ENCODE results near the gene SLC17A5. TPM values are rescaled to one million over a fixed set of nuclear protein-coding genes. Genes with fewer than 3 reads are reported as not detected.
"Not testable (repeated sequence)": the region's sequence is repeated elsewhere in the genome, so short reads cannot be mapped to it uniquely, and the experiment has no call there.

The SLC17A5 gene
- total and polyA plus RNA-seq, 9 of the 15 experiments (the other 6 are each of a cell fraction or from before 2014, with no cell fraction given): 1.3 to 7.2 (median 3.4) TPM

- no peak for TF ChIP-seq ARID3B (CRISPR knock-in tag; IDR thresholded peaks at IDR 0.05; ENCODE audit: borderline replicate concordance)
- TF ChIP-seq POLR2A (conservative IDR thresholded peaks at IDR 0.05): no peak
- peak; percentile 73 for TF ChIP-seq C11orf30 (IDR thresholded peaks at IDR 0.05; ENCODE audit: low read depth)
- TF ChIP-seq POLR3A (IDR thresholded peaks at IDR 0.05; ENCODE audit: borderline replicate concordance, extremely low read depth, insufficient read depth, insufficient read length): no peak
- no peak for TF ChIP-seq BRD4 (IDR thresholded peaks at IDR 0.05)
- no peak for TF ChIP-seq FOS (IDR thresholded peaks at IDR 0.05; ENCODE audit: extremely low read depth, insufficient read length)
- no peak for TF ChIP-seq PRMT5 (CRISPR knock-in tag; IDR thresholded peaks at IDR 0.05)
- TF ChIP-seq U2AF1 (optimal IDR thresholded peaks at IDR 0.05; ENCODE audit: low read depth, low read length): no peak
- TF ChIP-seq ZNF316 (IDR thresholded peaks at IDR 0.05): peak; percentile 87
- TF ChIP-seq FOXJ2 (tag; IDR thresholded peaks at IDR 0.05): no peak
- TF ChIP-seq NFE2 (IDR thresholded peaks at IDR 0.05; ENCODE audit: low read depth): no peak
Measured at GRCh38 chr6:73577676-73578075, 76.1 kb downstream of the SLC17A5 start (continued).

GRCh38 chr6:73572531-73572930, 81.3 kb downstream of the SLC17A5 start:
- FAIRE-seq; DNase-seq (ENCODE audit: extremely low read depth in 1 of 4, low spot score in 3 of 4); H3K9me1 ChIP-seq (ENCODE audit: control insufficient read depth, insufficient read depth, low read length); CTCF ChIA-PET (ENCODE audit: low intra/inter-chr PET ratio); H3K4me1 ChIP-seq (replicated peaks in 1 of 2; ENCODE audit: control insufficient read depth in 2 of 2, insufficient read depth in 2 of 2, low read length in 2 of 2); H3K36me3 ChIP-seq (ENCODE audit: control insufficient read depth, insufficient read depth, low read length); H3K79me2 ChIP-seq (ENCODE audit: control insufficient read depth, insufficient read depth, low read length); H3K9ac ChIP-seq (ENCODE audit: insufficient read depth in 1 of 2, low read depth in 2 of 2, low read length in 2 of 2); H2AFZ ChIP-seq (ENCODE audit: low read depth, low read length); BruUV-seq (replicated peaks); H3K27me3 ChIP-seq (ENCODE audit: control insufficient read depth in 2 of 2, insufficient read depth in 2 of 2, low read length in 2 of 2); ATAC-seq; H3K27ac ChIP-seq (ENCODE audit: extremely low read depth, low read depth, low read length); H3K9me3 ChIP-seq (replicated peaks; ENCODE audit: control insufficient read depth, insufficient read depth, low read depth, low read length); H4K20me1 ChIP-seq (replicated peaks; ENCODE audit: control insufficient read depth, insufficient read depth, low read length); H3K4me2 ChIP-seq (ENCODE audit: insufficient read depth, low read length); intact Hi-C loops (cut with micrococcal nuclease); in situ Hi-C loops (cut with MboI); H3K4me3 ChIP-seq: not testable (repeated sequence)
- WGBS (ENCODE audit: insufficient coverage, low coverage, missing lambda C conversion rate): 89% methylated on average over 11 of the region's 32 CpGs
- POLR2A ChIA-PET: interaction anchor here (2.4 kb wide), 1 partner anchor 52 kb away, joined by 8 read pairs; the partner anchor contains the start of gene EEF1A1

Measured in K562 (cell line).